ENCODE data around the gene CYP24A1. TPM values are rescaled to one million over a fixed set of nuclear protein-coding genes. Genes with fewer than 3 reads are reported as not detected.

CYP24A1 gene
- total and polyA plus RNA-seq, 2 donors (not counting 3 experiments of a cell fraction or from before 2014, with no cell fraction given): not detected

DNA sequence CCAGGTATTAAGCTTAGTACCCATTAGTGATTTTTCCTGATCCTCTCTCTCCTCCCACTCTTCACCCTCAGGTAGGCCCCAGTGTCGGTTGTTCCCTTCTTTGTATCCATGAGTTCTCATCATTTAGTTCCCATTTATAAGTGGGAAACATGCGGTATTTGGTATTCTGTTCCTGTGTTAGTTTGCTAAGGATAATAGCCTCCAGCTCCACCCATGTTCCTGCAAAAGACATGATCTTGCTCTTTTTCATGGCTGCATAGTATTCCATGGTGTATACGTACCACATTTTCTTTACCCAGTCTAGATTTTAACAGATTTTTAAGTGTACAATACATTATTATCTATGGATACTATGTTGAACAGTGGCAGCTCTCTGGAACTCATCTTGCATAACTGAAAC, 44.4 kb downstream of the CYP24A1 start:
- no peaks in the 10 kb centered on the region for H3K9me1 ChIP-seq (replicated peaks; ENCODE audit: control insufficient read depth, extremely low read depth, insufficient read depth, low read length)
- no peak overlapping the region for H3K27ac ChIP-seq (ENCODE audit: insufficient read depth, low read depth, low read length)
- ChIA-PET POLR2A (no interaction called here), CTCF (no interaction called here)
- no peaks in the 10 kb centered on the region for H3K36me3 ChIP-seq (ENCODE audit: control insufficient read depth in 2 of 2, extremely low read depth in 1 of 2, insufficient read depth in 2 of 2, low read length in 2 of 2)
- H3K4me2 ChIP-seq (ENCODE audit: insufficient read depth, low read length): no peak overlapping the region
- no peak for DNase-seq (ENCODE audit: low read depth, low spot score)
- intact Hi-C loops (cut with micrococcal nuclease): no loop called here
- H2AFZ ChIP-seq (ENCODE audit: low read depth, low read length): no peak overlapping the region
- no peaks in the 10 kb centered on the region for H3K4me1 ChIP-seq (ENCODE audit: control insufficient read depth, extremely low read depth, insufficient read depth, low read length)
- no peaks in the 10 kb centered on the region for H3K27me3 ChIP-seq (ENCODE audit: control insufficient read depth in 2 of 2, insufficient read depth in 2 of 2, low read length in 2 of 2)
- BruUV-seq (replicated peaks): no TSS peak
- H3K79me2 ChIP-seq (ENCODE audit: control insufficient read depth, insufficient read depth, low read length): no peaks in the 10 kb centered on the region
- no peak for FAIRE-seq
- dilution Hi-C loops (cut with MboI; ENCODE audit: extremely low pct_ligation_motif_present, low sequenced_read_pairs): no loop called here
- no peak overlapping the region for H3K4me3 ChIP-seq (replicated peaks in 1 of 3; ENCODE audit: insufficient read depth in 1 of 3, low read depth in 1 of 3, low read length in 3 of 3)
- no peaks in the 10 kb centered on the region for H3K9me3 ChIP-seq (replicated peaks; ENCODE audit: control insufficient read depth, insufficient read depth, low read length)
- no peak overlapping the region for H3K9ac ChIP-seq (replicated peaks; ENCODE audit: extremely low read depth, insufficient read depth, low read length)
- no peaks in the 10 kb centered on the region for H4K20me1 ChIP-seq (replicated peaks; ENCODE audit: control insufficient read depth, extremely low read depth, insufficient read depth, low read length)
- TF ChIP-seq GATA2 (IDR thresholded peaks at IDR 0.05; ENCODE audit: insufficient read depth, insufficient read length, low read depth, low read length) (no peak), MYC (IDR thresholded peaks at IDR 0.05; ENCODE audit: low read depth, low read length) (no peak), EZH2 (IDR thresholded peaks at IDR 0.05; ENCODE audit: borderline replicate concordance, low read depth, low read length, severe bottlenecking) (no peak), POLR2A (IDR thresholded peaks at IDR 0.05; ENCODE audit: low read depth, low read length) (no peak), FOS (IDR thresholded peaks at IDR 0.05; ENCODE audit: borderline replicate concordance, insufficient read depth, low read length) (no peak), JUN (IDR thresholded peaks at IDR 0.05; ENCODE audit: borderline replicate concordance, insufficient read depth, insufficient read length, low read depth) (no peak), POLR2AphosphoS5 (IDR thresholded peaks at IDR 0.05; ENCODE audit: insufficient read depth, low read depth, low read length) (no peak)
- TF ChIP-seq, protein P1, sequence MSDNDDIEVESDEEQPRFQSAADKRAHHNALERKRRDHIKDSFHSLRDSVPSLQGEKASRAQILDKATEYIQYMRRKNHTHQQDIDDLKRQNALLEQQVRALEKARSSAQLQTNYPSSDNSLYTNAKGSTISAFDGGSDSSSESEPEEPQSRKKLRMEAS (IDR thresholded peaks at IDR 0.05; ENCODE audit: insufficient read depth, insufficient read length): no peak
- TF ChIP-seq, protein P2, sequence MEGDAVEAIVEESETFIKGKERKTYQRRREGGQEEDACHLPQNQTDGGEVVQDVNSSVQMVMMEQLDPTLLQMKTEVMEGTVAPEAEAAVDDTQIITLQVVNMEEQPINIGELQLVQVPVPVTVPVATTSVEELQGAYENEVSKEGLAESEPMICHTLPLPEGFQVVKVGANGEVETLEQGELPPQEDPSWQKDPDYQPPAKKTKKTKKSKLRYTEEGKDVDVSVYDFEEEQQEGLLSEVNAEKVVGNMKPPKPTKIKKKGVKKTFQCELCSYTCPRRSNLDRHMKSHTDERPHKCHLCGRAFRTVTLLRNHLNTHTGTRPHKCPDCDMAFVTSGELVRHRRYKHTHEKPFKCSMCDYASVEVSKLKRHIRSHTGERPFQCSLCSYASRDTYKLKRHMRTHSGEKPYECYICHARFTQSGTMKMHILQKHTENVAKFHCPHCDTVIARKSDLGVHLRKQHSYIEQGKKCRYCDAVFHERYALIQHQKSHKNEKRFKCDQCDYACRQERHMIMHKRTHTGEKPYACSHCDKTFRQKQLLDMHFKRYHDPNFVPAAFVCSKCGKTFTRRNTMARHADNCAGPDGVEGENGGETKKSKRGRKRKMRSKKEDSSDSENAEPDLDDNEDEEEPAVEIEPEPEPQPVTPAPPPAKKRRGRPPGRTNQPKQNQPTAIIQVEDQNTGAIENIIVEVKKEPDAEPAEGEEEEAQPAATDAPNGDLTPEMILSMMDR (IDR thresholded peaks at IDR 0.05; ENCODE audit: extremely low read depth in 1 of 2, insufficient read depth in 1 of 2, low read depth in 1 of 2, low read length in 2 of 2): no peak
